HepG2 (cell line): ENCODE results near the gene ZNF771. TPM values are rescaled to one million over a fixed set of nuclear protein-coding genes. Genes with fewer than 3 reads are reported as not detected.
A peak's percentile ranks its signal among the peaks of the same experiment; 100 is the strongest.

Experiments
- ADNP ChIP-seq: sonication (generic); formaldehyde crosslinking; IDR thresholded peaks from 2 replicates; pipeline ENCODE4 v1.4.0; 2020; ENCODE audit warnings: missing genetic modification reagents
- BORCS8-MEF2B ChIP-seq: sonication (generic); formaldehyde crosslinking; IDR thresholded peaks from 2 replicates; pipeline ENCODE4 v1.8.0; 2022; ENCODE audit warnings: mild to moderate bottlenecking, missing genetic modification reagents
- CBFB ChIP-seq: sonication (generic); formaldehyde crosslinking; IDR thresholded peaks from 2 replicates; pipeline ENCODE4 v1.4.0; 2020; ENCODE audit warnings: missing genetic modification reagents
- CEBPG ChIP-seq: IDR thresholded peaks from 2 replicates; pipeline ENCODE4 v1.6.1; 2016
- MAF1 ChIP-seq: sonication (generic); formaldehyde crosslinking; IDR thresholded peaks from 2 replicates; pipeline ENCODE4 v1.5.0; 2020; ENCODE audit warnings: missing genetic modification reagents, borderline replicate concordance
- NAIF1 ChIP-seq: sonication (generic); formaldehyde crosslinking; IDR thresholded peaks from 2 replicates; pipeline ENCODE4 v1.5.0; 2020; ENCODE audit warnings: mild to moderate bottlenecking, missing genetic modification reagents, borderline replicate concordance
- NFATC3 ChIP-seq: sonication (generic); formaldehyde crosslinking; IDR thresholded peaks from 2 replicates; pipeline ENCODE4 v1.5.1; 2020; ENCODE audit warnings: mild to moderate bottlenecking, missing genetic modification reagents
- NFE2L1 ChIP-seq: sonication (generic); formaldehyde crosslinking; IDR thresholded peaks from 2 replicates; pipeline ENCODE4 v1.4.0; 2020; ENCODE audit warnings: missing genetic modification reagents, mild to moderate bottlenecking, borderline replicate concordance
- NFIB ChIP-seq: sonication (generic); formaldehyde crosslinking; IDR thresholded peaks from 2 replicates; pipeline ENCODE4 v1.9.0; 2021; ENCODE audit warnings: missing genetic modification reagents, mild to moderate bottlenecking, borderline replicate concordance
- RBM22 ChIP-seq: fragments of 200-400 bp; formaldehyde crosslinking; optimal IDR thresholded peaks from 2 replicates; pipeline ENCODE3; 2017; ENCODE audit warnings: mild to moderate bottlenecking, low read length, moderate library complexity
- RNF2 ChIP-seq: fragments of 450-650 bp; conservative IDR thresholded peaks from 2 replicates; pipeline ENCODE4 v1.6.1; 2016; ENCODE audit warnings: low read depth
- SMARCC2 ChIP-seq: fragments of 450-650 bp; IDR thresholded peaks from 2 replicates; pipeline ENCODE4 v1.6.1; 2017; ENCODE audit warnings: antibody characterized with exemption, mild to moderate bottlenecking
- SRSF1 ChIP-seq: fragments of 200-400 bp; formaldehyde crosslinking; optimal IDR thresholded peaks from 2 replicates; pipeline ENCODE3; 2017; ENCODE audit warnings: mild to moderate bottlenecking, low read depth, low read length, moderate library complexity
- TBL1XR1 ChIP-seq: fragments of 150-350 bp; IDR thresholded peaks from 2 replicates; pipeline ENCODE4 v1.6.1; 2014; ENCODE audit warnings: borderline replicate concordance, low read length; ENCODE audit not compliant: partially characterized antibody
- ZNF530 ChIP-seq: sonication (generic); formaldehyde crosslinking; IDR thresholded peaks from 2 replicates; pipeline ENCODE4 v1.5.0; 2020; ENCODE audit warnings: low read depth, mild to moderate bottlenecking, missing genetic modification reagents
- ZNF788 ChIP-seq: sonication (generic); formaldehyde crosslinking; IDR thresholded peaks from 2 replicates; pipeline ENCODE4 v1.5.0; 2020; ENCODE audit warnings: mild to moderate bottlenecking, missing genetic modification reagents, borderline replicate concordance
- ZNF878 ChIP-seq: sonication (generic); formaldehyde crosslinking; IDR thresholded peaks from 2 replicates; pipeline ENCODE4 v1.8.1; 2023; ENCODE audit warnings: mild to moderate bottlenecking, missing genetic modification reagents, moderate library complexity
- polyA plus RNA-seq, 8 experiments: library from polyadenylated mRNA; depleted of rRNA in 3 of 8; stranded (reverse) in 7 of 8; unstranded in 1 of 8; fragments of >200 nt; fragmentation: Illumina TruSeq in 4 of 8; extraction: Trizol in 4 of 8; gene quantifications; 2 replicates each; pipeline versions ENCODE4 v1.2.1 to v1.2.3, GENCODE V29; 2011 to 2016; ENCODE audit warnings: low read depth in 4 of 8, missing spikeins in 1 of 8, mixed read lengths in 1 of 8; ENCODE audit not compliant: insufficient read depth in 1 of 8
- total RNA-seq, 5 experiments: library from RNA; depleted of rRNA; stranded (reverse); fragments of >200 nt; fragmentation: Illumina TruSeq; extraction: Trizol; gene quantifications; 2 replicates each; pipeline ENCODE4 v1.2.3, GENCODE V29; 2016; ENCODE audit warnings: low read depth in 1 of 5
- TF ChIP-seq, protein P1 (sequence below): sonication (generic); formaldehyde crosslinking; IDR thresholded peaks from 2 replicates; pipeline ENCODE4 v1.4.0; 2020; ENCODE audit warnings: missing genetic modification reagents, mild to moderate bottlenecking, borderline replicate concordance
- TF ChIP-seq, protein P2 (sequence below): sonication (generic); formaldehyde crosslinking; IDR thresholded peaks from 2 replicates; pipeline ENCODE4 v1.4.0; 2020; ENCODE audit warnings: missing genetic modification reagents, borderline replicate concordance
- TF ChIP-seq, protein P3 (sequence below): sonication (generic); formaldehyde crosslinking; conservative IDR thresholded peaks from 2 replicates; pipeline ENCODE4 v1.4.0; 2020; ENCODE audit warnings: mild to moderate bottlenecking, missing genetic modification reagents, moderate library complexity

ZNF771 gene
- total and polyA plus RNA-seq, 2 of the 13 experiments (the other 11 are each of a cell fraction or from before 2014, with no cell fraction given): 5.0 to 11.8 TPM

DNA sequence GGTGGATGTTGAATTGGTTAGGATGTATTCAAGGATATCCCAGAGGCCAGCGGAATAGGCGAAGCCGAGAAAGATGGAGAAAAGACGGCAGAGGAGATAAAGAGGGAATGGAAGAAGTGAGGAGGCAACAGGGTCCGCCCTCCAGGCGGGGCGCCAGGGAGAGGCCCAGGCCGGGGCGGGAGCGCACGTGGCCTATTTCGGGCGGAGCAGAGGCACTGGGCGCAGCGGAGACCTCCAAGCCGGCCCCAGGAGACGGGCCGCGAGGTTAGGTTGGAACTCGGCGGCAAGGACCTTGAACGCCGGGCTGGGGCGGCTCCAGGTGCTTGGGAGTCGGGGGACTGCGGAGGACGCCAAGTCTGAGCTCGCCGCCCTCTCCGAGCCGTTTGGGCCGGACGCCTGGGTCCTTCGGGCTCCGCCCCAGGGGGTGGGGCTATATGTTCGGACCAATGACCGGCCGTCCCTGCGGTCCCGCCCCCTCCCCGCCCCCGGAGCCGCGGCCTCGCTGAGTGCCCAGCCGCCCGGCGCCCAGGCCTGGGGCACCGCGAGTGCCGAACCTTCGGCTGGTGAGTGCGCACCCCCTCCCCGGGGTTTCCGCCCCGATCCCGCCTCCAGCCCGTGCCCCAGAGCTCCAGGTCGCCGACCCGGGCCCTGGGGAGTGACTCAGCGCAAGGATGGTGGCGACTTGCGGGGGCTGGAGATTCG, at the start of gene ZNF771 (continued):
- no peak; the same call in 1 of the 2 replicates for TF ChIP-seq NAIF1 (CRISPR knock-in tag)
- no peak for TF ChIP-seq TBL1XR1
- TF ChIP-seq SRSF1: peak; percentile 54
- peak; percentile 74; the same call in 1 of the 2 replicates for TF ChIP-seq BORCS8-MEF2B (CRISPR knock-in tag)
- TF ChIP-seq ZNF878 (CRISPR knock-in tag): no peak; the same call in 1 of the 2 replicates
- no peak for TF ChIP-seq CEBPG (CRISPR knock-in tag)
- TF ChIP-seq ZNF788: peak; percentile 94
- no peak for TF ChIP-seq MAF1
- TF ChIP-seq, protein P1, sequence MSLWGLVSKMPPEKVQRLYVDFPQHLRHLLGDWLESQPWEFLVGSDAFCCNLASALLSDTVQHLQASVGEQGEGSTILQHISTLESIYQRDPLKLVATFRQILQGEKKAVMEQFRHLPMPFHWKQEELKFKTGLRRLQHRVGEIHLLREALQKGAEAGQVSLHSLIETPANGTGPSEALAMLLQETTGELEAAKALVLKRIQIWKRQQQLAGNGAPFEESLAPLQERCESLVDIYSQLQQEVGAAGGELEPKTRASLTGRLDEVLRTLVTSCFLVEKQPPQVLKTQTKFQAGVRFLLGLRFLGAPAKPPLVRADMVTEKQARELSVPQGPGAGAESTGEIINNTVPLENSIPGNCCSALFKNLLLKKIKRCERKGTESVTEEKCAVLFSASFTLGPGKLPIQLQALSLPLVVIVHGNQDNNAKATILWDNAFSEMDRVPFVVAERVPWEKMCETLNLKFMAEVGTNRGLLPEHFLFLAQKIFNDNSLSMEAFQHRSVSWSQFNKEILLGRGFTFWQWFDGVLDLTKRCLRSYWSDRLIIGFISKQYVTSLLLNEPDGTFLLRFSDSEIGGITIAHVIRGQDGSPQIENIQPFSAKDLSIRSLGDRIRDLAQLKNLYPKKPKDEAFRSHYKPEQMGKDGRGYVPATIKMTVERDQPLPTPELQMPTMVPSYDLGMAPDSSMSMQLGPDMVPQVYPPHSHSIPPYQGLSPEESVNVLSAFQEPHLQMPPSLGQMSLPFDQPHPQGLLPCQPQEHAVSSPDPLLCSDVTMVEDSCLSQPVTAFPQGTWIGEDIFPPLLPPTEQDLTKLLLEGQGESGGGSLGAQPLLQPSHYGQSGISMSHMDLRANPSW (CRISPR knock-in tag): no peak
- no peak for TF ChIP-seq RBM22
- TF ChIP-seq, protein P2, sequence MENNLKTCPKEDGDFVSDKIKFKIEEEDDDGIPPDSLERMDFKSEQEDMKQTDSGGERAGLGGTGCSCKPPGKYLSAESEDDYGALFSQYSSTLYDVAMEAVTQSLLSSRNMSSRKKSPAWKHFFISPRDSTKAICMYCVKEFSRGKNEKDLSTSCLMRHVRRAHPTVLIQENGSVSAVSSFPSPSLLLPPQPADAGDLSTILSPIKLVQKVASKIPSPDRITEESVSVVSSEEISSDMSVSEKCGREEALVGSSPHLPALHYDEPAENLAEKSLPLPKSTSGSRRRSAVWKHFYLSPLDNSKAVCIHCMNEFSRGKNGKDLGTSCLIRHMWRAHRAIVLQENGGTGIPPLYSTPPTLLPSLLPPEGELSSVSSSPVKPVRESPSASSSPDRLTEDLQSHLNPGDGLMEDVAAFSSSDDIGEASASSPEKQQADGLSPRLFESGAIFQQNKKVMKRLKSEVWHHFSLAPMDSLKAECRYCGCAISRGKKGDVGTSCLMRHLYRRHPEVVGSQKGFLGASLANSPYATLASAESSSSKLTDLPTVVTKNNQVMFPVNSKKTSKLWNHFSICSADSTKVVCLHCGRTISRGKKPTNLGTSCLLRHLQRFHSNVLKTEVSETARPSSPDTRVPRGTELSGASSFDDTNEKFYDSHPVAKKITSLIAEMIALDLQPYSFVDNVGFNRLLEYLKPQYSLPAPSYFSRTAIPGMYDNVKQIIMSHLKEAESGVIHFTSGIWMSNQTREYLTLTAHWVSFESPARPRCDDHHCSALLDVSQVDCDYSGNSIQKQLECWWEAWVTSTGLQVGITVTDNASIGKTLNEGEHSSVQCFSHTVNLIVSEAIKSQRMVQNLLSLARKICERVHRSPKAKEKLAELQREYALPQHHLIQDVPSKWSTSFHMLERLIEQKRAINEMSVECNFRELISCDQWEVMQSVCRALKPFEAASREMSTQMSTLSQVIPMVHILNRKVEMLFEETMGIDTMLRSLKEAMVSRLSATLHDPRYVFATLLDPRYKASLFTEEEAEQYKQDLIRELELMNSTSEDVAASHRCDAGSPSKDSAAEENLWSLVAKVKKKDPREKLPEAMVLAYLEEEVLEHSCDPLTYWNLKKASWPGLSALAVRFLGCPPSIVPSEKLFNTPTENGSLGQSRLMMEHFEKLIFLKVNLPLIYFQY (CRISPR knock-in tag): peak; percentile 98
- TF ChIP-seq, protein P3, sequence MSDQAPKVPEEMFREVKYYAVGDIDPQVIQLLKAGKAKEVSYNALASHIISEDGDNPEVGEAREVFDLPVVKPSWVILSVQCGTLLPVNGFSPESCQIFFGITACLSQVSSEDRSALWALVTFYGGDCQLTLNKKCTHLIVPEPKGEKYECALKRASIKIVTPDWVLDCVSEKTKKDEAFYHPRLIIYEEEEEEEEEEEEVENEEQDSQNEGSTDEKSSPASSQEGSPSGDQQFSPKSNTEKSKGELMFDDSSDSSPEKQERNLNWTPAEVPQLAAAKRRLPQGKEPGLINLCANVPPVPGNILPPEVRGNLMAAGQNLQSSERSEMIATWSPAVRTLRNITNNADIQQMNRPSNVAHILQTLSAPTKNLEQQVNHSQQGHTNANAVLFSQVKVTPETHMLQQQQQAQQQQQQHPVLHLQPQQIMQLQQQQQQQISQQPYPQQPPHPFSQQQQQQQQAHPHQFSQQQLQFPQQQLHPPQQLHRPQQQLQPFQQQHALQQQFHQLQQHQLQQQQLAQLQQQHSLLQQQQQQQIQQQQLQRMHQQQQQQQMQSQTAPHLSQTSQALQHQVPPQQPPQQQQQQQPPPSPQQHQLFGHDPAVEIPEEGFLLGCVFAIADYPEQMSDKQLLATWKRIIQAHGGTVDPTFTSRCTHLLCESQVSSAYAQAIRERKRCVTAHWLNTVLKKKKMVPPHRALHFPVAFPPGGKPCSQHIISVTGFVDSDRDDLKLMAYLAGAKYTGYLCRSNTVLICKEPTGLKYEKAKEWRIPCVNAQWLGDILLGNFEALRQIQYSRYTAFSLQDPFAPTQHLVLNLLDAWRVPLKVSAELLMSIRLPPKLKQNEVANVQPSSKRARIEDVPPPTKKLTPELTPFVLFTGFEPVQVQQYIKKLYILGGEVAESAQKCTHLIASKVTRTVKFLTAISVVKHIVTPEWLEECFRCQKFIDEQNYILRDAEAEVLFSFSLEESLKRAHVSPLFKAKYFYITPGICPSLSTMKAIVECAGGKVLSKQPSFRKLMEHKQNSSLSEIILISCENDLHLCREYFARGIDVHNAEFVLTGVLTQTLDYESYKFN (CRISPR knock-in tag): peak; percentile 60
- no peak for TF ChIP-seq SMARCC2
- TF ChIP-seq ZNF530: no peak
- peak; percentile 50; the same call in 1 of the 2 replicates for TF ChIP-seq NFATC3 (CRISPR knock-in tag)
- TF ChIP-seq RNF2: peak; percentile 82
- TF ChIP-seq ADNP (CRISPR knock-in tag): no peak
- peak; percentile 60; the same call in 1 of the 2 replicates for TF ChIP-seq NFE2L1 (CRISPR knock-in tag)
- TF ChIP-seq NFIB (CRISPR knock-in tag): no peak
- peak; percentile 49 for TF ChIP-seq CBFB (CRISPR knock-in tag)
